T-cell (primary cell): Measurements from ENCODE around the gene LRRFIP2. TPM values are rescaled to one million over a fixed set of nuclear protein-coding genes. Genes with fewer than 3 reads are reported as not detected.

ENCODE experiments used
- ATAC-seq, 4 experiments: fragments of 200-7000 bp in 3 of 4; fragments of 150-1000 bp in 1 of 4; cut with Tn5 transposase; replicated peaks in 1 of 4; 1 replicate in 3 of 4; 2 replicates in 1 of 4; pipeline ENCODE4 v1.10.0; 2021; ENCODE audit warnings: moderate library complexity in 3 of 4, mild to moderate bottlenecking in 2 of 4, moderate number of reproducible peaks in 1 of 4
- CTCF ChIA-PET, 2 donors: fragments of 300-600 bp; sonication (Branson Sonifier 250); formaldehyde crosslinking; loops; one replicate each; lab custom pipeline; 2022; ENCODE audit warnings: antibody characterized with exemption in 2 of 2; lab: Charles Lee
- POLR2A ChIA-PET, 2 donors: fragments of 300-600 bp; sonication (Branson Sonifier 250); formaldehyde crosslinking; loops; one replicate each; lab custom pipeline; 2022; ENCODE audit warnings: antibody characterized with exemption in 2 of 2; lab: Charles Lee
- DNase-seq, 35 experiments: peaks; one replicate each; pipeline versions ENCODE4 v3.0.0 to v3.0.0-alpha.2; 2013 to 2023
- H3K27ac ChIP-seq: one replicate; pipeline ENCODE4 v1.5.1; 2013; ENCODE audit warnings: low read length
- H3K27me3 ChIP-seq, 2 experiments: replicated peaks in 1 of 2; 1 replicate in 1 of 2; 2 replicates in 1 of 2; pipeline versions ENCODE4 v1.6.1 to v1.7.0; 2013; ENCODE audit warnings: low read length in 1 of 2, mixed read lengths in 1 of 2; ENCODE audit not compliant: control insufficient read depth in 2 of 2, insufficient read depth in 2 of 2; ENCODE audit errors: extremely low read depth in 1 of 2
- H3K36me3 ChIP-seq, 2 donors: 1 replicate in 1 of 2; 2 replicates in 1 of 2; pipeline versions ENCODE4 v1.6.1 to v1.7.0; 2013; ENCODE audit warnings: low read length in 1 of 2; ENCODE audit not compliant: control insufficient read depth in 2 of 2, insufficient read depth in 1 of 2; ENCODE audit errors: extremely low read depth in 1 of 2
- H3K4me1 ChIP-seq, 2 experiments: 1 replicate in 1 of 2; 2 replicates in 1 of 2; pipeline versions ENCODE4 v1.6.1 to v1.7.0; 2013; ENCODE audit warnings: low read length in 2 of 2, mixed read lengths in 1 of 2; ENCODE audit not compliant: insufficient read depth in 2 of 2, control insufficient read depth in 1 of 2; ENCODE audit errors: extremely low read depth in 1 of 2
- H3K4me3 ChIP-seq, 2 donors: 1 replicate in 1 of 2; 2 replicates in 1 of 2; pipeline versions ENCODE4 v1.5.1 to v1.7.0; 2013; ENCODE audit warnings: mild to moderate bottlenecking in 2 of 2, low read length in 1 of 2, moderate library complexity in 1 of 2; ENCODE audit not compliant: control insufficient read depth in 1 of 2; ENCODE audit errors: extremely low read depth in 1 of 2
- H3K9me3 ChIP-seq: 2 replicates; pipeline ENCODE4 v1.7.0; 2013
- H3K27ac Mint-ChIP-seq, 2 donors: one replicate each; pipeline ENCODE4 v1.8.0; 2020 to 2021; ENCODE audit warnings: mild to moderate bottlenecking in 2 of 2, mixed read lengths in 2 of 2
- H3K27me3 Mint-ChIP-seq, 2 donors: one replicate each; pipeline ENCODE4 v1.8.0; 2021 to 2022; ENCODE audit warnings: mixed read lengths in 2 of 2
- H3K36me3 Mint-ChIP-seq: one replicate; pipeline ENCODE4 v1.8.0; 2021; ENCODE audit warnings: mixed read lengths
- H3K4me1 Mint-ChIP-seq, 3 donors: one replicate each; pipeline ENCODE4 v1.8.0; 2020 to 2022; ENCODE audit warnings: mixed read lengths in 3 of 3, mild to moderate bottlenecking in 1 of 3
- H3K4me3 Mint-ChIP-seq, 3 donors: one replicate each; pipeline ENCODE4 v1.8.0; 2020 to 2022; ENCODE audit warnings: mild to moderate bottlenecking in 3 of 3, mixed read lengths in 3 of 3, moderate library complexity in 3 of 3
- H3K9me3 Mint-ChIP-seq, 3 donors: one replicate each; pipeline ENCODE4 v1.8.0; 2020 to 2022; ENCODE audit warnings: mixed read lengths in 3 of 3
- WGBS: methylation state at CpG from one replicate; pipeline ENCODE4 v1.1.5; 2013; ENCODE audit warnings: missing lambda C conversion rate; ENCODE audit not compliant: insufficient coverage; 5-methylcytosine and 5-hydroxymethylcytosine counted together
- total RNA-seq, 35 experiments: library from RNA in 6 of 35; stranded (reverse) in 6 of 35; fragments of 120-200 nt in 1 of 35; gene quantifications; one replicate each; pipeline versions ENCODE4 v1.2.1 to v1.2.4 and lab custom pipeline; 2013 to 2026

LRRFIP2 gene
- total RNA-seq, 5 donors from 2014 or later (not counting 1 experiment from before 2014, with no cell fraction given): 26.0 to 39.3 (median 32.9) TPM

GRCh38 chr3:37031096-37031682 lies 143.2 kb downstream of the LRRFIP2 start:
- CTCF ChIA-PET: no interaction called here
- no peaks in the 10 kb centered on the region for H3K4me1 Mint-ChIP-seq
- no peak overlapping the region for H3K4me3 Mint-ChIP-seq
- H3K27ac Mint-ChIP-seq: no peak overlapping the region
- peaks cover 24 to 82% of the 10 kb centered on the region in 2 donors for H3K36me3 ChIP-seq
- ATAC-seq (no peak), DNase-seq (no peak)
- WGBS: 100% methylated on average over 3 of the region's 7 CpGs
- H3K36me3 Mint-ChIP-seq: peaks cover 70% of the 10 kb centered on the region
- no peaks in the 10 kb centered on the region for H3K27me3 ChIP-seq
- POLR2A ChIA-PET: no interaction called here
- no peaks in the 10 kb centered on the region for H3K27me3 Mint-ChIP-seq
- no peaks in the 10 kb centered on the region for H3K9me3 ChIP-seq
- H3K4me1 ChIP-seq: no peaks in the 10 kb centered on the region
- H3K9me3 Mint-ChIP-seq: peaks cover 0 to 3% (median 0%) of the 10 kb centered on the region in 3 donors
- no peak overlapping the region for H3K27ac ChIP-seq
- H3K4me3 ChIP-seq: no peak overlapping the region

GRCh38 chr3:37030588-37030987 lies 143.8 kb downstream of the LRRFIP2 start:
- ChIA-PET CTCF (no interaction called here), POLR2A (no interaction called here)
- no peaks in the 10 kb centered on the region for H3K9me3 Mint-ChIP-seq
- DNase-seq (no peak), ATAC-seq (no peak)
- Histone ChIP-seq H3K27me3 (no peaks in the 10 kb centered on the region), H3K36me3 (peaks cover 22 to 83% of the 10 kb centered on the region in 2 donors), H3K9me3 (no peaks in the 10 kb centered on the region), H3K4me3 (no peak overlapping the region), H3K27ac (no peak overlapping the region), H3K4me1 (no peaks in the 10 kb centered on the region)
- H3K36me3 Mint-ChIP-seq: peaks cover 70% of the 10 kb centered on the region
- H3K27me3 Mint-ChIP-seq: no peaks in the 10 kb centered on the region
- WGBS: no CpG with 5 or more reads among the region's 3 CpGs
- no peak overlapping the region for H3K4me3 Mint-ChIP-seq
- H3K27ac Mint-ChIP-seq: no peak overlapping the region
- no peaks in the 10 kb centered on the region for H3K4me1 Mint-ChIP-seq

- Mint-ChIP-seq H3K4me3 (no peak overlapping the region), H3K4me1 (no peaks in the 10 kb centered on the region), H3K27me3 (no peaks in the 10 kb centered on the region), H3K36me3 (peaks cover 63% of the 10 kb centered on the region), H3K27ac (no peak overlapping the region), H3K9me3 (no peaks in the 10 kb centered on the region)
- no peaks in the 10 kb centered on the region for H3K4me1 ChIP-seq
- H3K27me3 ChIP-seq: no peaks in the 10 kb centered on the region
- ChIA-PET POLR2A (interaction anchor here in 1 of 2 donors (0.6 kb wide), 1 partner anchor 253 kb away, joined by 6 read pairs; no protein-coding TSS in a partner anchor), CTCF (interaction anchor here in 1 of 2 donors (0.6 kb wide), 1 partner anchor 9 kb away, joined by 4 read pairs; no protein-coding TSS in a partner anchor)
- peaks cover 19 to 80% of the 10 kb centered on the region in 2 donors for H3K36me3 ChIP-seq
- ATAC-seq: no peak
- DNase-seq: no peak
- H3K27ac ChIP-seq: no peak overlapping the region
- no peak overlapping the region for H3K4me3 ChIP-seq
- no peaks in the 10 kb centered on the region for H3K9me3 ChIP-seq
Observed at GRCh38 chr3:37029516-37030163, 144.7 kb downstream of the LRRFIP2 start.

GRCh38 chr3:37029111-37029510 lies 145.3 kb downstream of the LRRFIP2 start:
- no peaks in the 10 kb centered on the region for H3K4me1 Mint-ChIP-seq
- no peaks in the 10 kb centered on the region for H3K27me3 ChIP-seq
- POLR2A ChIA-PET: interaction anchor here (0.6 to 0.7 kb wide), 2 partner anchors 209 to 253 kb away, joined by 3 to 6 read pairs; no protein-coding TSS in a partner anchor
- H3K27ac Mint-ChIP-seq: no peak overlapping the region
- H3K4me3 ChIP-seq: no peak overlapping the region
- no peaks in the 10 kb centered on the region for H3K9me3 ChIP-seq
- no peaks in the 10 kb centered on the region for H3K9me3 Mint-ChIP-seq
- peaks cover 59% of the 10 kb centered on the region for H3K36me3 Mint-ChIP-seq
- CTCF ChIA-PET: interaction anchor here in 1 of 2 donors (0.5 to 0.6 kb wide), 2 partner anchors 10 to 153 kb away, joined by 3 to 4 read pairs; no protein-coding TSS in a partner anchor
- WGBS: no CpG with 5 or more reads among the region's 1 CpG
- peaks cover 15 to 79% of the 10 kb centered on the region in 2 donors for H3K36me3 ChIP-seq
- ATAC-seq (no peak), DNase-seq (no peak)
- H3K4me1 ChIP-seq: no peaks in the 10 kb centered on the region
- H3K27ac ChIP-seq: no peak overlapping the region
- no peak overlapping the region for H3K4me3 Mint-ChIP-seq
- no peaks in the 10 kb centered on the region for H3K27me3 Mint-ChIP-seq

- CTCF ChIA-PET: interaction anchor here in 1 of 2 donors (0.7 kb wide), 2 partner anchors 8 to 39 kb away, joined by 5 to 8 read pairs; no protein-coding TSS in a partner anchor
- H3K36me3 Mint-ChIP-seq: peaks cover 57% of the 10 kb centered on the region
Observed at GRCh38 chr3:37028329-37028728, 146.1 kb downstream of the LRRFIP2 start.

GRCh38 chr3:37026851-37027250 lies 147.5 kb downstream of the LRRFIP2 start:
- peaks cover 57% of the 10 kb centered on the region for H3K36me3 Mint-ChIP-seq
- H3K36me3 ChIP-seq: peaks cover 18 to 80% of the 10 kb centered on the region in 2 donors
- no peak overlapping the region for H3K4me3 ChIP-seq
- H3K27ac ChIP-seq: no peak overlapping the region
- no peaks in the 10 kb centered on the region for H3K9me3 ChIP-seq
- WGBS: 95% methylated on average over 5 of the region's 5 CpGs
- no peak overlapping the region for H3K27ac Mint-ChIP-seq
- no peak overlapping the region for H3K4me3 Mint-ChIP-seq
- H3K4me1 Mint-ChIP-seq: peaks cover 0 to 12% (median 0%) of the 10 kb centered on the region in 3 donors
- no peaks in the 10 kb centered on the region for H3K9me3 Mint-ChIP-seq
- ATAC-seq (no peak), DNase-seq (no peak)
- POLR2A ChIA-PET: no interaction called here
- CTCF ChIA-PET: no interaction called here
- no peaks in the 10 kb centered on the region for H3K4me1 ChIP-seq
- no peaks in the 10 kb centered on the region for H3K27me3 ChIP-seq
- H3K27me3 Mint-ChIP-seq: no peaks in the 10 kb centered on the region

More at GRCh38 chr3:37028329-37028728, 146.1 kb downstream of the LRRFIP2 start:
- Histone ChIP-seq H3K9me3 (no peaks in the 10 kb centered on the region), H3K27me3 (no peaks in the 10 kb centered on the region), H3K4me1 (no peaks in the 10 kb centered on the region), H3K27ac (no peak overlapping the region), H3K4me3 (no peak overlapping the region), H3K36me3 (peaks cover 15 to 82% of the 10 kb centered on the region in 2 donors)
- no peak for ATAC-seq
- no peak for DNase-seq
- Mint-ChIP-seq H3K9me3 (no peaks in the 10 kb centered on the region), H3K27ac (no peak overlapping the region), H3K4me1 (peaks cover 0 to under 1% (median 0%) of the 10 kb centered on the region in 3 donors), H3K27me3 (no peaks in the 10 kb centered on the region), H3K4me3 (no peak overlapping the region)
- 100% methylated on average over 1 of the region's 1 CpG for WGBS
- POLR2A ChIA-PET: interaction anchor here (0.6 to 0.7 kb wide), 3 partner anchors 31 to 210 kb away, joined by 3 to 6 read pairs (median 4); no protein-coding TSS in a partner anchor
